ENCODE data around the gene ME3.

Gene ME3

GRCh38 chr11:86692317-86692716 is 19.9 kb upstream of the ME3 start:
- no peak for DNase-seq

- no peak for DNase-seq
Measured at GRCh38 chr11:86688398-86689179, 16.2 kb upstream of the ME3 start.

- DNase-seq: no peak
Measured at GRCh38 chr11:86687185-86687778, 14.9 kb upstream of the ME3 start.

GRCh38 chr11:86686531-86686930 is 14.1 kb upstream of the ME3 start:
- DNase-seq: no peak

- no peak for DNase-seq
Measured at GRCh38 chr11:86681483-86681756, 9.0 kb upstream of the ME3 start.

GRCh38 chr11:86680716-86681482 is 8.5 kb upstream of the ME3 start:
- no peak for DNase-seq

GRCh38 chr11:86678823-86679222 is 6.4 kb upstream of the ME3 start:
- no peak for DNase-seq

GRCh38 chr11:86678296-86678695 is 5.9 kb upstream of the ME3 start:
- DNase-seq: no peak

GRCh38 chr11:86676533-86677154 is 4.2 kb upstream of the ME3 start:
- DNase-seq: no peak

GRCh38 chr11:86676010-86676409 is 3.6 kb upstream of the ME3 start:
- no peak for DNase-seq

GRCh38 chr11:86675017-86675416 is 2.6 kb upstream of the ME3 start:
- DNase-seq: peak; percentile 55

- no peak for DNase-seq
Measured at GRCh38 chr11:86673872-86674750, 1.7 kb upstream of the ME3 start.

- no peak for DNase-seq
Measured at GRCh38 chr11:86673055-86673843, 833 bp upstream of the ME3 start.

GRCh38 chr11:86671531-86672006 is 847 bp downstream of the ME3 start:
- DNase-seq: peak; percentile 81

- DNase-seq: no peak
Measured at GRCh38 chr11:86670911-86671310, 1.5 kb downstream of the ME3 start.

- DNase-seq: no peak
Measured at GRCh38 chr11:86670181-86670580, 2.2 kb downstream of the ME3 start.

GRCh38 chr11:86669424-86669823 is 3.0 kb downstream of the ME3 start:
- DNase-seq: no peak

- no peak for DNase-seq
Measured at GRCh38 chr11:86668929-86669328, 3.5 kb downstream of the ME3 start.

- no peak for DNase-seq
Measured at GRCh38 chr11:86666193-86666592, 6.2 kb downstream of the ME3 start.

GRCh38 chr11:86664930-86665329 is 7.5 kb downstream of the ME3 start:
- no peak for DNase-seq

GRCh38 chr11:86663761-86664160 is 8.7 kb downstream of the ME3 start:
- DNase-seq: no peak

- no peak for DNase-seq
Measured at GRCh38 chr11:86663291-86663690, 9.1 kb downstream of the ME3 start.
